Left ventricle myocardium inferior (tissue), 1 donor: ENCODE data around the gene PEDS1. TPM values are rescaled to one million over a fixed set of nuclear protein-coding genes. Genes with fewer than 3 reads are reported as not detected.

ENCODE experiments used
- DNase-seq: peaks from one replicate; pipeline ENCODE4 v3.0.0-alpha.2; 2020
- H3K27ac ChIP-seq: fragments of 200-600 bp; replicated peaks from 2 replicates; pipeline ENCODE4 v1.8.0; 2021
- H3K27me3 ChIP-seq: fragments of 200-600 bp; 2 replicates; pipeline ENCODE4 v1.8.0; 2021; ENCODE audit warnings: low read depth
- H3K36me3 ChIP-seq: fragments of 200-600 bp; 2 replicates; pipeline ENCODE4 v1.8.0; 2021
- H3K4me1 ChIP-seq: fragments of 200-600 bp; 2 replicates; pipeline ENCODE4 v1.8.0; 2021
- H3K4me3 ChIP-seq: fragments of 200-600 bp; 2 replicates; pipeline ENCODE4 v1.8.0; 2021; ENCODE audit warnings: mild to moderate bottlenecking, moderate library complexity
- H3K9me3 ChIP-seq: fragments of 200-600 bp; replicated peaks from 2 replicates; pipeline ENCODE4 v1.8.0; 2021
- intact Hi-C: fragments of 100-400 bp; cut with micrococcal nuclease; formaldehyde crosslinking; loops from one replicate; pipeline ENCODE4 v1.11.0; 2022
- total RNA-seq: library from RNA; stranded (reverse); fragmentation: NEBNext Ultra II Directional; extraction: Animal tissue kit (Norgen Biotek cat#: 25700); gene quantifications from one replicate; pipeline ENCODE4 v1.2.1, GENCODE V29; 2021
- TF ChIP-seq, protein P1 (sequence below): fragments of 200-600 bp; IDR thresholded peaks from 2 replicates; pipeline ENCODE4 v1.8.0; 2021; ENCODE audit warnings: antibody characterized with exemption, mild to moderate bottlenecking, borderline replicate concordance
- donor health status: DM: no; HTN: yes; CAD: no; lungs with severe emphysema.

PEDS1 gene
- total RNA-seq, 1 donor from 2014 or later = 17.3 TPM

DNA sequence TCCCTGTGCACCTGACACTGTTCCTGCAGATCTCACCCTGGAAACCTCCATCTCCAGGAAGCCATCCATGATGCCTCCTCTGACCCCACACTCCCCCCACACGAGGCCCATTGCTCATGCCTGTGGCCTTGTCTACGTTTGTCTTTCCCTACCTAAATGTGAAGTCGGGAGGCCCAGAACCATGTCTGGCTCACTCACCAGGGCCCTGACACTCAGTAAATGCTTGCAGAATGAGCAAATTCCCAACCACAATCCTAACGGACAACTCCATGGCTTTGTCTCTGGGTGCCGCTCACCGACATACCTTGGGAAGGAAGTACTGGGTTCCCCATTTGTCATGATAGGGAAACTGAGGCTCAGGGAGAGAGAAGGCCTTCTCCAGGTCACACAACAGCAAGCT is 7.3 kb downstream of the PEDS1 start:
- DNase-seq = no peak
- Histone ChIP-seq H3K27me3 (no peaks in the 10 kb centered on the region), H3K27ac (peak overlapping the region; percentile 75), H3K36me3 (peaks cover 18% of the 10 kb centered on the region), H3K4me1 (peaks cover 100% of the 10 kb centered on the region), H3K4me3 (no peak overlapping the region), H3K9me3 (no peaks in the 10 kb centered on the region)
- TF ChIP-seq, protein P1, sequence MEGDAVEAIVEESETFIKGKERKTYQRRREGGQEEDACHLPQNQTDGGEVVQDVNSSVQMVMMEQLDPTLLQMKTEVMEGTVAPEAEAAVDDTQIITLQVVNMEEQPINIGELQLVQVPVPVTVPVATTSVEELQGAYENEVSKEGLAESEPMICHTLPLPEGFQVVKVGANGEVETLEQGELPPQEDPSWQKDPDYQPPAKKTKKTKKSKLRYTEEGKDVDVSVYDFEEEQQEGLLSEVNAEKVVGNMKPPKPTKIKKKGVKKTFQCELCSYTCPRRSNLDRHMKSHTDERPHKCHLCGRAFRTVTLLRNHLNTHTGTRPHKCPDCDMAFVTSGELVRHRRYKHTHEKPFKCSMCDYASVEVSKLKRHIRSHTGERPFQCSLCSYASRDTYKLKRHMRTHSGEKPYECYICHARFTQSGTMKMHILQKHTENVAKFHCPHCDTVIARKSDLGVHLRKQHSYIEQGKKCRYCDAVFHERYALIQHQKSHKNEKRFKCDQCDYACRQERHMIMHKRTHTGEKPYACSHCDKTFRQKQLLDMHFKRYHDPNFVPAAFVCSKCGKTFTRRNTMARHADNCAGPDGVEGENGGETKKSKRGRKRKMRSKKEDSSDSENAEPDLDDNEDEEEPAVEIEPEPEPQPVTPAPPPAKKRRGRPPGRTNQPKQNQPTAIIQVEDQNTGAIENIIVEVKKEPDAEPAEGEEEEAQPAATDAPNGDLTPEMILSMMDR = no peak
- intact Hi-C loops = no loop called here

DNA sequence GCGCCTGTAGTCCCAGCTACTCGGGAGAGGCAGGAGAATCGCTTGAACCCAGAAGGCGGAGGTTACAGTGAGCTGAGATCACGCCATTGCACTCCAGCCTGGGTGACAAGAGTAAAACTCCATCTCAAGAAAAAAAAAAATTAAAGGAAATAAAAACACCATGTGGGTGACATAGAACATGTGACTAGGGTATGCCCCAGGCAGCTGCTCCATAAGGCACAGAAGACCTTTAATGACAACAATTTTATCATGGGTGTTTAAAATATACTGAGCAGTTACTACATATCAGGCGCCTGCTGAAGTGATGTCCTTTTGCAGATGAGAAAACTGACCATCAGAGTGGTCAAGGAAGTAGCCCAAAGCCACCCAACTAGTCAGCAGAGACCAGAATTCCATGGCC is 8.0 kb downstream of the PEDS1 start:
- peaks cover 100% of the 10 kb centered on the region for H3K4me1 ChIP-seq
- H3K27ac ChIP-seq = peak overlapping the region; percentile 75
- TF ChIP-seq, protein P1 = no peak
- H3K9me3 ChIP-seq = no peaks in the 10 kb centered on the region
- H3K36me3 ChIP-seq = peaks cover 13% of the 10 kb centered on the region
- no peak for DNase-seq
- intact Hi-C loops = no loop called here
- H3K27me3 ChIP-seq = no peaks in the 10 kb centered on the region
- H3K4me3 ChIP-seq = no peak overlapping the region

DNA sequence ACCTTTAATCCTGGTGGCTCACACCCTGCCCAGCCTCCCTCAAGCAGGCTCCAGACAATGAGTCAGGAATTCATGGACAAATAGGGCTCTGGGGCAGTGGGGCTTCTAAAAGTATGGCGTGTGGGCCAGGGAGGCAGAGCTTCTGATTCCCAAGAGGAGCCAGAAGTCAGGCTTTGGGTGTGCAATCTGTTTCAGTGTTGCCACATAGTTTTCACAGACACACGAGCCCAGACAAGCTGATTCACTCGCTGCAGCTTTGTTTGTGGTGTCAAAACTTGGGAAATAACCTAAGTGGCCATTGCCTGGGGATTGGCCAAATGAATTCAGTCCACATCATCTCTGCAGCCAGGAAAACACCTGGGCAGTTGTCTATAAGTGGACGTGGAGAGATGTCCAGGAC is 9.2 kb downstream of the PEDS1 start:
- no peak overlapping the region for H3K4me3 ChIP-seq
- TF ChIP-seq, protein P1 = no peak
- intact Hi-C loops = no loop called here
- H3K27ac ChIP-seq = peak overlapping the region; percentile 45
- H3K4me1 ChIP-seq = peaks cover 100% of the 10 kb centered on the region
- H3K27me3 ChIP-seq = no peaks in the 10 kb centered on the region
- H3K9me3 ChIP-seq = no peaks in the 10 kb centered on the region
- DNase-seq = no peak
- peaks cover 20% of the 10 kb centered on the region for H3K36me3 ChIP-seq

DNA sequence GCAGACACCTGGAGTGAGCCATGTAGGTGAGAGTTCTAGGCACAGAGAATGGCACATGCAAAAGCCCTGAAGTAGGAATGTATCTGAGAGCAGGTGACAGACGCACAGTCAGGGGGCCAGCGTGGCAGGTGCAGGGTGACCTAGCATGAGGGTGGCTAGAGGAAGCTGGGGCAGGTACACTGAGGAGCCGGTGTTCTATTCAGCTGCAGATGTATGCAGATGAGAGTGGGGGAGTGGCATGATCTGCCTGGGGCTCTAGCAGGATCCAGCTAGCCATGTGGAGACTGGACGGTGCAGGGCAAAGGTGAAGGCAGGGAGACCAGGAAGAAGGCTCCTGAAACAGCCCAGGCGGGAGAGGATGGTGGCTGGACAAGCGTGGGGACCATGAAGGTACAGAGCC is 10.7 kb downstream of the PEDS1 start:
- peak overlapping the region; percentile 83 for H3K27ac ChIP-seq
- no peaks in the 10 kb centered on the region for H3K9me3 ChIP-seq
- no peak for DNase-seq
- no peak overlapping the region for H3K4me3 ChIP-seq
- H3K36me3 ChIP-seq = peaks cover 20% of the 10 kb centered on the region
- TF ChIP-seq, protein P1 = no peak
- peaks cover 100% of the 10 kb centered on the region for H3K4me1 ChIP-seq
- no peaks in the 10 kb centered on the region for H3K27me3 ChIP-seq
- intact Hi-C loops = no loop called here

DNA sequence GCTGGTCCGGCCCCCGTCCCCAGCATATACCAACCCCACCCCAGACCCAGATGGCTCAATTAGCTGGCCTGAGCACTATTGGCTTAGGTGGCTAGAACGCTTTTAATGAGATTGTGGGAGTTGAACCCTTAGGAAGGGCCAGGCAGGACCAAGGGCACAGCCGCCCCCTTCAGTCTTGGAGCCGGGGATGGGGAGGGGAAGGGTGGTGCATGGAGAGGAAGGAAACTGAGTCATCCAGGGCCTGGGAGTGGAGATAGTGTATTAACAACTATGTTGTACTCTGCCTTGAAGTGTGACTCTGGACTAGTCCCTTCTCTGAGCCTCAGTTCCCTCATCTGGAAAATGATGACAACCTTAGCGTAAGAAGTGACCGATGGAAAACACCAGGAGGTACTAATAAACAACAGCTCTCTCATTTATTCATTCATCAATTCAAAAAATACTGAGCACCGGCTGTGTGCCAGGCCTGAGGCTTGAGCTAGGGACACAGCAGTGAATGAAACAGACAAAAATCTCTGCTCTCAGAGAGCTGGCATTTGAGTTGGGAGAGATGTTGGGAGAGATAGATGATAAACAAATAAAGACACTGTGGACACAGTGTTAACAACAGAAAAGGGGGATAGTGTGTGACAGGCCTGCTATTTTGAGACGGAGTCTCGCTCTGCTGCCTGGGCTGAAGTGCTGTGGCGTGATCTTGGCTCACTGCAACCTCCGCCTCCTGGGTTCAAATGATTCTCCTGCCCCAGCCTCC is 11.5 kb downstream of the PEDS1 start:
- Histone ChIP-seq H3K27ac (peak overlapping the region; percentile 83), H3K27me3 (no peaks in the 10 kb centered on the region), H3K9me3 (no peaks in the 10 kb centered on the region), H3K4me1 (peaks cover 100% of the 10 kb centered on the region), H3K4me3 (no peak overlapping the region), H3K36me3 (peaks cover 22% of the 10 kb centered on the region)
- DNase-seq = no peak
- TF ChIP-seq, protein P1 = no peak
- intact Hi-C loops = no loop called here
